GM21576 (cell line): ENCODE data around the gene PFDN6.

Source experiments
- ATAC-seq: cut with Tn5 transposase; IDR thresholded peaks from one replicate; pipeline ENCODE4 v1.9.1; 2021; ENCODE audit warnings: mild to moderate bottlenecking, moderate library complexity; ENCODE audit not compliant: unreplicated experiment

Gene PFDN6

DNA sequence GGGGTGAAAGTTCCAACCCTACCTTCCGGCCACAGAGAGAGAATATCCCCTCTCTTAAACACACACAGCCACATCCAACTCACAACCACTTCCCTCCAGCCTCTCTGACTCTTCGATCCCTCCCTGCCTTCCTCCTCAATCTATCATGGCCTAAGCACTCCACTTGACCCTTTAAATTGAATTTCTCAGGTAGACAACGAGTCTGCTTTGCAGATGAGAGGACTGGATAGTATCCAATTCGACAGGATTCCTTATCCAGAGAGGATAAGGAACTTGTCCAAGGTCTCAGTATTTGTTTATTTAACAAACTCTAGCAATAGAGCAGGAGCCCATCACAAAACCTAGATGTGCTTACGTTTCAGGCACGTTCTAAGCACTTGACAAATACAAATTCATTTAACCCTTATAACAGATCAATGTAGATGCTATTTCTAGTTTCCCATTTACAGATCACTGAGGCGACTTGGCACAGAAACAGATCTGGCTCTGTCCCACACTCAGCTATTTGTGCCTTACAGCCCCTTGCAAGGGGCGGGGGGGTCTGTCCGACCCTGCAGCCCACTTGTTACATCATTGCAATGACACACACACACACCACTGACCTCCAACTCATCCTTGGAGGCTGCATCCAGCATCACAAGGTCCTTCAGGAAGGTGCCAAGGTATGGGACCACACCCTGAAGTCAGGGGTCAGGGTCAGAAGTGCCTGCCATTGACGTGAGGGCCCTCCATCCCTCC is 4.9 kb downstream of the PFDN6 start:
- no peak for ATAC-seq

- no peak for ATAC-seq
Measured at GRCh38 chr6:33295621-33296369, 6.4 kb downstream of the PFDN6 start.

GRCh38 chr6:33296797-33297405 is 7.5 kb downstream of the PFDN6 start:
- ATAC-seq = no peak

DNA sequence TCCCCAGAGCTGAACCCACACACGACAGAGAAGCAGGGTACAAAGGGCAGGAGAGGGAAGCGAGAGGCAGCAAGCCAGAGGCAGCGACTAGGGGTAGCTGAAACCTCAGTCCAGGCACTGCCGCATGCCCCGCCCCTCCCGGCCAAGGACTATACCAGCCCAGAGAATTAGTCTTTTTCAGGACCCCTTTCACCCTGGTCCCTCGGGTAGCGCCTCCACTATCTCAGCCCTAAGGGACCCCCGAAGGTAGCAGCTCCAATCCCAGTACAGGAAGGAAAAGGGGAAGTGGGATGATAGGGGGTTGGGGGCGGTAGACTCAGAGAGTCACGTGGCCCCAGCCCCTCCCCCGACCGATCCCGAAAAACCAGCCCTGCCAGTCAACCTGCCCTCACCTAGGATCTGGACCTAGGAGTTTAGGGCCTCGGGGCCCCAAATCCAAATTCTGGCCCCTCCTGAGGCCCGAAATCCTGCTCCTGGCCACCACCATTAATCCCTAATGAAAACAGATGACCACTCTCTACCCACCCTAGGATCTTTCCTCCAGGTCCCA is 8.1 kb downstream of the PFDN6 start:
- no peak for ATAC-seq

DNA sequence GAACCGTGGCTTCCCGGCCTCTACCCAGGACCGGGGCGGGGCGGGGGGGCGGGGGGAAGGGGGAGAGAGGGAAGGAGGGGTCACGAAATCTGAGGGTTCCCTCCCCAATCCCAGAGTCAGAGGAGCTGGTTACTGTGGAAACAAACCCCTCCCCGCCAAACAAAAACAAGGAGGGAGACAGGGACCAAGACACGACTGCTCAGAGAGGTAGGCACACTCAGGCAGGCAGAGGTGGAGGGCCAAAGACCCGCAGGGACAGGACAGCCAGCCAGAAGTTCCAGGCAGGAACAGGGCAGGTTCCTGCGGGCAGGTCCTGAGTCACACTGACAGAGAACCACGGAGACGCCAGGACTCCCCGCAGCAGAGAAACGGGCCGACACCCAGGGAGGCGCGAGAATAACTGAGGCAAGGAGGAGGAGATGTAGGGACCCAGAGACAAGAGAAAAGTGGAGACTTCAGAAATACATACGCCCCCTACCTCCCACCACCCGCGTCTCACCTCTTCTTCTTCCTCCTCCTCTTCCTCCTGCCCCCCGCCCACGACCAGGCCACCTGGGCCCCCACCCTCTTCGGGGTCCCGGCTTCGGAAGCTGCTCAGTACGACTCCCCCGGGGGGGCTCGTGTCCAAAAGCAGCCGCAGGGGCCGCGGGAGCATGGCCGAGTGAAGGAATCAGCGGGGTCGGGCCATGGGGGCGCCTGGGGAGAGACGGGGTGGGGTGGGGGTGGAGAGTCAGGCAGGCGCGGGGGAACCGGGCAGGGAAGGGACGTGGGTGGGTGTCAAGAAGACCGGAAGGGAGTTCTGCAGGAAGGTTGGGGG is 8.8 kb downstream of the PFDN6 start:
- ATAC-seq = no peak

DNA sequence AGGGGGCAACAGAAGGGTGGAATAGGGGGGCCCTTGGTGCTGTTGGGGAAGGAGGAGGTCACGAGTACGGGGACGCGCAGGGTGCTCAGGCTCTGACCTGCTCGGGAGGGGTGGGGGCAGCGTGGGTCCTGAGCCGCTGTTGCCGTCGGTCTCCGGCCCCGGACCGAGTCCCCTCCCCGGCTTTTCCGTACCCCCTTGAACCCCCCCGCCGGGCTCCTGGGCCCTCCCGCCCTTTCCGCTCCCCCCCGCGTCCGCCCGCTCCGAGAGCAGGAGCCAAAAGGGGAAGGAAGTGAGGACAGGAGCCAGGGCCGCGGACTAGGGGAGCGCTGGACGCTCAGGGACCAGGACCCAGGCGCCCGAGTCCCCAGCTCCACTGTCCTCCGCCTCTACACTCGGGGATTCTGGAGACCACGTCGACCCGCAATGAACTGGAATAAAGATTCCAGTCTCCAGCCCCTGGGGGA is 9.4 kb downstream of the PFDN6 start, which contains the start of gene RGL2:
Gene RGL2, minus strand, starts transcription at position 170 of the 464 bp plus-strand sequence. CDS start 332 bp downstream, outside the sequence.
- ATAC-seq = peak; percentile 20

DNA sequence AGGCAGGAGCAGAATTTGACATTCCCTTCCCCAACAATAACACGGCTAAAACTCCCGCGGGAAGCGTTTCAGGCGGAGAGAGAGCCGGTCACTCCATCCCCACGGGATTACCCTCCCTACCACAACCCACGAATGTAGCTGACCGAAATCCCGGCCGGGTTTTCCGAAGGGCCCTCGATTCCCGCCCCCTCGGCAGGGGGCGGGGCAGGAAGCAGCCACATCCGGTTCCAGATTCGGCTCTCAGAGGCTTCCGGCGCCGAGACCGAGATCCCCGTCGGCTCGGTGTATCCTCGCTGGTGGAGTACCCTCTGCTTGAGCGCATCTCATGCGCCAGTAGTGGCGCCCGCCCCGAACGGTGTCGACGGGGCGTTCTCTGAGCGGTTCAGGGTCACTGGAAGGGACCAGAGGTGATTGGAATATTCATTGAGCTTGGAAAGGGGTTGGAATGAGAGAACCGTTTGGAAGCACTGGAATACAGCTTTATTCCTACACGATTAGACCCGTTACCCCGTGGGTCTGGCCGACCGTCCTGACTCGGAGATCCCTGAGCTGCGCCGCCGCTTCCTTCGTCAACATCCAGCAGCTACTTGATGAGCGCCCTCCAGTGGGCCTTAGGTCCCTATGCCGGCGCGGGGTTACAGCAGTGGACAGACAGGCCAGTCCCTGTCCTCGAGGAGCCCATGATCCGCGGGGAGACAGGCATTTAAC is 10.0 kb downstream of the PFDN6 start:
- peak; percentile 73 for ATAC-seq

GRCh38 chr6:33301877-33302276 is 12.5 kb downstream of the PFDN6 start:
- no peak for ATAC-seq

DNA sequence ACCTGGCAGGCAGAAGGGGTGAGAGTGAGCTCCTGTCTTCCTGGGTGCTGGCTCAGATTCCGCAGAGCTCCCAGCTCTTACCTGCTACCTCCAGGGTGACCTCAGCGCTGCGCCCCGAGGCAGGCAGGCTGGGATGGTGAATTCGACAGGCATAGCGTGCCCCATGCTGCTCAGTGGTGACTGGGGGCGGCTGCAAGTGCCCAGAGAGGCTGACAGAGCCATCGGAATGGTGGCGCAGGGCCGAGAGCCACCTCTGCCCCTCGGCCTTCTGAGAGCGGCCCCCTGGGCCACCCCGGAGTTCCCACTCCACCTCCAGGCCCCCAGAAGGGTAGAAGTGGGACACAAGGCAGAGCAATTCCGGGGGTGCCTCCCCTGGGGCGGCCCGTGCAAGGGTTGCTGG is 14.8 kb downstream of the PFDN6 start:
- no peak for ATAC-seq

- no peak for ATAC-seq
Measured at GRCh38 chr6:33305052-33305451, 15.7 kb downstream of the PFDN6 start.

DNA sequence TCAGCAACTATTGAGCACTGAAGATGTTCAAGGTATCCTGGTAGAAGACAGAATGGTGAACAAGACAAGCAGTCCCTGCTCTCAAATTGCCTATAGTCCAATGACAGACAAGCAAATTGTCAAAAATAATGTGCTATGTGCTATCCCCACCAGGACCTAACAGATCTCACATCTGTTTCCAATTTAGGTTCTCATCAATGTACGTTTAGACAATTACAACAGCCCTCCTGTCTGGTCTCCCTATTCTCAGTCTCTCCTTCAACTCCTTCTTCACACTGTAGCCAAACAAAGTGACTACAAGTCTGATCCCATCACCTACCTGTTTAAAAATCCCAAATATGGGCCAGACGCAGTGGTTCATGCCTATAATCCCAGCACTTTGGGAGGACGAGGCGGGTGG is 17.0 kb downstream of the PFDN6 start:
- no peak for ATAC-seq

DNA sequence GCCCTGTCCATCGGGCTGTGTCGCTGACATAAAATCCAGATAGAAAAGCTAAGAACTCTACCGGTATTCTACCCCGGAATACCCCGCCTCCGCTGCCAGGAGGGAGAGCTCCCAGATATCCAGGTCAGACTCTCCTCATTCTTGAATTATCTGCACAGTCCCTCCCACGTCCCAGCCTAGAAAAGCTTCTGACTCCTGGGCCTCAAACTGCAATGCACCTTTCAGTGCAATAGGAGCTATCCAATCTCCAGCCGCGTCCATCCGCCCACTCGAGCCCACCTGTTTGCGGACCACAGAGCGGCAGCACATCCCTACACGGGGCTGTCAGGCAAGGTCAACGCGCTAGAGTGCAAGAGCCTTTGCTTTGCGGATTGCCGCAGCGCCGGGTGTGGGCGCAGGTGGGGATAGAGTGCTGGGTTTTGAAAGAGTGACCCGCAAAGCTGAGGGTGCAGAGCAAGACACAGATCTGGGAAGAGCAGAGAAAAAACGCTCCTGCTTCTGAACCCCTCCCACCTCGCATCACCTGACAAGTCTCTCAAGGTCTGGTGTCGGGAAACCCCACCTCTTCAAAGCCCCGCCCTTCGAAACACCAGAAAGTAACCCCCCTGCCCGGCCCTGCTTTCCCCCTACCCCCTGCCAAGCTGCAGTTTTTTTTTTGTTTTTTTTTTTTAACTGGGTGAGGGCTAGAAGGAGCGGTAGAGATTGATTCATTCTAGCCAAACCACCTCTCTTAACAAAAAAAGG is 23.1 kb downstream of the PFDN6 start:
- ATAC-seq = no peak

- ATAC-seq = peak; percentile 4
Measured at GRCh38 chr6:33313105-33313708, 23.8 kb downstream of the PFDN6 start.

GRCh38 chr6:33313709-33314514 is 24.5 kb downstream of the PFDN6 start, which contains the start of gene TAPBP:
TAPBP (minus strand) TSS chr6:33314078; CDS start chr6:33314041, 37 bp downstream.
- peak; percentile 35 for ATAC-seq

DNA sequence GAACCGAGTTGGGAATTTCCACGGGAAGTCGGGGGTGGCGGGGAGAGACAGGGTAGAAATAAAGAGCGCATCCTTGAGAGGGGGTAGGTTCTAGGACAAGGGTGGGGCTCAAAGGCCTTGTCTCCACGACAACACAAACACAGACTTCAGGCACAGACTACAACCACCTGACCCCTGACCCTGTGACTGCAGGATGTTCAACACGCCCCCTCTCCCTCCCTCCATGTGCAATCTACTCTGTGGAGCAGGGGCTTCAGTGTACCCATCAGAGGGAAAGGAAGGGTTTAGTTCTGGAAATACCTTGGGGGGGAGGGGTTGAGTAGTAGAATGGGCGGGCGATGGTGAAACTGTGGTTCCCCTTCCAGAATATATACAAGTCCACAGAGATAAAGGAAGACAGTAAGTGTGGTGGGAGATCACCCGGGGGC is 25.1 kb downstream of the PFDN6 start:
- no peak for ATAC-seq

- no peak for ATAC-seq
Measured at GRCh38 chr6:33314943-33315792, 25.8 kb downstream of the PFDN6 start.
